ENCODE measurements around the gene HEXIM1. TPM values are rescaled to one million over a fixed set of nuclear protein-coding genes. Genes with fewer than 3 reads are reported as not detected.

Gene HEXIM1
- total and polyA plus RNA-seq, 2 experiments from 2014 or later = 9.2 to 10.9 TPM

DNA sequence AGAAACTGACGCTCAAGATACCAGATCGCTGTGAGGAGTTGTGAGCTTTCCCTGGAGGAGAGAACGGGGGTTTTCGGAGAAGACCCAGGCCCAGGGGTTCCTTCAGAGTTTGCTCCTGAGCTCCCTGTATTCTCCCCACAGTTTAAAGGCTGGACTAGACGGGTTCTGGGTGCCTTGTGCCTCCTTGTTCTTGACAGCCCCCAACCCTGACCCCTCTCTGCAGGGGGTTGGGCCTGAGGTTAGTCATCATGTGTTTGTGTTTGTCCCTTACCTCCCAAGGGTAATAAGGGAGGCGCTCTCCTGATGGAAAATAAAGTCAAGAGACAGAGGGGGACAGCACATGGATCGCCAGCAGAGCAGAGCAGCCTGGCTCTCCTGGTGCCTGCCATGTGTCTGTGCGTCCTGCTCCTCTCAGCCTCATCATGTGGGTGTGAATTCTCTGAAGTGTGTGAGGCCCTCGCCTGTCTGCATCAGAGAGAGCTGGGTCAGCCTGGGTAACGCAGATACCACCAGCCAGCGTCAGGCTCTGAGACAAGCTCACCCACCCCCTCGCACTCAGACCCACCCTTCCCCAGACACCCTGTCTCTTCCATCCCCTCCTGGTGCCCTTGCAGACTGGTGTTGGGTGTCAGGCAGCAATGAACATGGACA lies 22.1 kb downstream of the HEXIM1 start (continued):
- TF ChIP-seq, protein P1, sequence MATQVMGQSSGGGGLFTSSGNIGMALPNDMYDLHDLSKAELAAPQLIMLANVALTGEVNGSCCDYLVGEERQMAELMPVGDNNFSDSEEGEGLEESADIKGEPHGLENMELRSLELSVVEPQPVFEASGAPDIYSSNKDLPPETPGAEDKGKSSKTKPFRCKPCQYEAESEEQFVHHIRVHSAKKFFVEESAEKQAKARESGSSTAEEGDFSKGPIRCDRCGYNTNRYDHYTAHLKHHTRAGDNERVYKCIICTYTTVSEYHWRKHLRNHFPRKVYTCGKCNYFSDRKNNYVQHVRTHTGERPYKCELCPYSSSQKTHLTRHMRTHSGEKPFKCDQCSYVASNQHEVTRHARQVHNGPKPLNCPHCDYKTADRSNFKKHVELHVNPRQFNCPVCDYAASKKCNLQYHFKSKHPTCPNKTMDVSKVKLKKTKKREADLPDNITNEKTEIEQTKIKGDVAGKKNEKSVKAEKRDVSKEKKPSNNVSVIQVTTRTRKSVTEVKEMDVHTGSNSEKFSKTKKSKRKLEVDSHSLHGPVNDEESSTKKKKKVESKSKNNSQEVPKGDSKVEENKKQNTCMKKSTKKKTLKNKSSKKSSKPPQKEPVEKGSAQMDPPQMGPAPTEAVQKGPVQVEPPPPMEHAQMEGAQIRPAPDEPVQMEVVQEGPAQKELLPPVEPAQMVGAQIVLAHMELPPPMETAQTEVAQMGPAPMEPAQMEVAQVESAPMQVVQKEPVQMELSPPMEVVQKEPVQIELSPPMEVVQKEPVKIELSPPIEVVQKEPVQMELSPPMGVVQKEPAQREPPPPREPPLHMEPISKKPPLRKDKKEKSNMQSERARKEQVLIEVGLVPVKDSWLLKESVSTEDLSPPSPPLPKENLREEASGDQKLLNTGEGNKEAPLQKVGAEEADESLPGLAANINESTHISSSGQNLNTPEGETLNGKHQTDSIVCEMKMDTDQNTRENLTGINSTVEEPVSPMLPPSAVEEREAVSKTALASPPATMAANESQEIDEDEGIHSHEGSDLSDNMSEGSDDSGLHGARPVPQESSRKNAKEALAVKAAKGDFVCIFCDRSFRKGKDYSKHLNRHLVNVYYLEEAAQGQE (IDR thresholded peaks at IDR 0.05; ENCODE audit: unreplicated experiment) = no peak
- TF ChIP-seq ZNF331 (CRISPR knock-in tag; IDR thresholded peaks at IDR 0.05; ENCODE audit: low read depth) (no peak), EZH2 (IDR thresholded peaks at IDR 0.05; ENCODE audit: low read depth, unreplicated experiment) (no peak)
- TF ChIP-seq, protein P2, sequence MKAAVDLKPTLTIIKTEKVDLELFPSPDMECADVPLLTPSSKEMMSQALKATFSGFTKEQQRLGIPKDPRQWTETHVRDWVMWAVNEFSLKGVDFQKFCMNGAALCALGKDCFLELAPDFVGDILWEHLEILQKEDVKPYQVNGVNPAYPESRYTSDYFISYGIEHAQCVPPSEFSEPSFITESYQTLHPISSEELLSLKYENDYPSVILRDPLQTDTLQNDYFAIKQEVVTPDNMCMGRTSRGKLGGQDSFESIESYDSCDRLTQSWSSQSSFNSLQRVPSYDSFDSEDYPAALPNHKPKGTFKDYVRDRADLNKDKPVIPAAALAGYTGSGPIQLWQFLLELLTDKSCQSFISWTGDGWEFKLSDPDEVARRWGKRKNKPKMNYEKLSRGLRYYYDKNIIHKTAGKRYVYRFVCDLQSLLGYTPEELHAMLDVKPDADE (IDR thresholded peaks at IDR 0.05) = no peak

DNA sequence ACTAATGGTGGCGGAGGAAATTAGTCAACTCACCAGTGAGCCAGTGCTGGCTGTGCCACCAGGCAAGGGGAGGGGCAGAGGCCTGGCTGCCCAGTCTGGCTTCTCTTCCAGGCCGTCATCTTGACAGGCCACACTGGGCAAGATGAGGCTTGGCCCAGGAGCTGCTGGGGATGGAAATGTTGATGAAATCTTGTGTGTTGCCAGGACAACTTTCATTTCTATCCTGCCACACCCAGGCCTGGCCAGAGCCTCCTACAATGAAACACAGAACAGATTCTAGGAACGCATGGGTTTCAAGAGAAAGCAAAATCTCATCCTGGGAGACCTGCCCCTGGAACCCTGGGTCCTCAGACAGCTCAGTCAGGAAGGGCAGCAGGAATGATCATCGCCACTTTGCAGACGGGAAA lies 22.7 kb downstream of the HEXIM1 start:
- Mint-ChIP-seq H3K4me3 (peak overlapping the region; percentile 53; the same call in 1 of the 3 replicates), H3K9me3 (no peaks in the 10 kb centered on the region), H3K27ac (peak overlapping the region; percentile 96), H3K36me3 (ENCODE audit: low read depth) (peaks cover 25% of the 10 kb centered on the region), H3K4me1 (peaks cover 36% of the 10 kb centered on the region), H3K27me3 (ENCODE audit: insufficient read depth, low read depth, poor library complexity) (peaks cover 17% of the 10 kb centered on the region)
- H3K36me3 ChIP-seq (ENCODE audit: insufficient read depth) = no peaks in the 10 kb centered on the region
- H3K27me3 ChIP-seq (ENCODE audit: insufficient read depth) = no peaks in the 10 kb centered on the region
- peak overlapping the region; percentile 77 for H3K4me2 ChIP-seq
- H3K27ac ChIP-seq (ENCODE audit: low read depth) = peak overlapping the region; percentile 97
- no peaks in the 10 kb centered on the region for H3K79me2 ChIP-seq (replicated peaks; ENCODE audit: insufficient read depth)
- peaks cover 31% of the 10 kb centered on the region for H3K4me1 ChIP-seq (ENCODE audit: insufficient read depth)
- DNase-seq (ENCODE audit: low spot score) (no peak), ATAC-seq (no peak)
- H3K9me2 ChIP-seq (ENCODE audit: insufficient read depth) = no peaks in the 10 kb centered on the region
- no peak overlapping the region; the same call in 1 of the 2 replicates for H3K4me3 ChIP-seq
- TF ChIP-seq JUNB (IDR thresholded peaks at IDR 0.05; ENCODE audit: unreplicated experiment) (no peak), POLR2AphosphoS5 (IDR thresholded peaks at IDR 0.05; ENCODE audit: low read depth) (no peak), ZNF331 (CRISPR knock-in tag; IDR thresholded peaks at IDR 0.05; ENCODE audit: low read depth) (no peak), CREB1 (CRISPR knock-in tag; IDR thresholded peaks at IDR 0.05; ENCODE audit: low read depth) (no peak), EZH2 (IDR thresholded peaks at IDR 0.05; ENCODE audit: low read depth, unreplicated experiment) (no peak), ZNF114 (CRISPR knock-in tag; IDR thresholded peaks at IDR 0.05) (no peak), STAT1 (IDR thresholded peaks at IDR 0.05; ENCODE audit: unreplicated experiment) (no peak)
- TF ChIP-seq, protein P3, sequence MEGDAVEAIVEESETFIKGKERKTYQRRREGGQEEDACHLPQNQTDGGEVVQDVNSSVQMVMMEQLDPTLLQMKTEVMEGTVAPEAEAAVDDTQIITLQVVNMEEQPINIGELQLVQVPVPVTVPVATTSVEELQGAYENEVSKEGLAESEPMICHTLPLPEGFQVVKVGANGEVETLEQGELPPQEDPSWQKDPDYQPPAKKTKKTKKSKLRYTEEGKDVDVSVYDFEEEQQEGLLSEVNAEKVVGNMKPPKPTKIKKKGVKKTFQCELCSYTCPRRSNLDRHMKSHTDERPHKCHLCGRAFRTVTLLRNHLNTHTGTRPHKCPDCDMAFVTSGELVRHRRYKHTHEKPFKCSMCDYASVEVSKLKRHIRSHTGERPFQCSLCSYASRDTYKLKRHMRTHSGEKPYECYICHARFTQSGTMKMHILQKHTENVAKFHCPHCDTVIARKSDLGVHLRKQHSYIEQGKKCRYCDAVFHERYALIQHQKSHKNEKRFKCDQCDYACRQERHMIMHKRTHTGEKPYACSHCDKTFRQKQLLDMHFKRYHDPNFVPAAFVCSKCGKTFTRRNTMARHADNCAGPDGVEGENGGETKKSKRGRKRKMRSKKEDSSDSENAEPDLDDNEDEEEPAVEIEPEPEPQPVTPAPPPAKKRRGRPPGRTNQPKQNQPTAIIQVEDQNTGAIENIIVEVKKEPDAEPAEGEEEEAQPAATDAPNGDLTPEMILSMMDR (conservative IDR thresholded peaks at IDR 0.05; ENCODE audit: low read depth in 2 of 2) = no peak
- TF ChIP-seq, protein P2 (IDR thresholded peaks at IDR 0.05) = no peak
- no peak overlapping the region for H2AFZ ChIP-seq
- no peaks in the 10 kb centered on the region for H4K20me1 ChIP-seq (replicated peaks; ENCODE audit: insufficient read depth)
- H3F3A ChIP-seq (replicated peaks; ENCODE audit: low read depth) = 0 out of 2 replicates have a peak, but pooled peaks cover 8% of the 10 kb centered on the region
